NCI-H2171 treated with DMSO at 0.1 percent for 48 hours (cell line): ENCODE data around the gene DDX41.
"Not testable (repeated sequence)": the region's sequence is repeated elsewhere in the genome, so short reads cannot be mapped to it uniquely, and the experiment has no call there.

Source experiments
- DNase-seq: peaks from one replicate; lab custom pipeline; 2025; lab: John Stamatoyannopoulos, UW

The DDX41 gene

GRCh38 chr5:177516601-177517568 is at the start of gene DDX41:
Gene DDX41 (minus strand): TSS chr5:177516961. CDS start chr5:177516945, 16 bp downstream.
- peak; percentile 94 for DNase-seq

- no peak for DNase-seq
Observed at GRCh38 chr5:177565046-177565445, 48.3 kb upstream of the DDX41 start.

DNA sequence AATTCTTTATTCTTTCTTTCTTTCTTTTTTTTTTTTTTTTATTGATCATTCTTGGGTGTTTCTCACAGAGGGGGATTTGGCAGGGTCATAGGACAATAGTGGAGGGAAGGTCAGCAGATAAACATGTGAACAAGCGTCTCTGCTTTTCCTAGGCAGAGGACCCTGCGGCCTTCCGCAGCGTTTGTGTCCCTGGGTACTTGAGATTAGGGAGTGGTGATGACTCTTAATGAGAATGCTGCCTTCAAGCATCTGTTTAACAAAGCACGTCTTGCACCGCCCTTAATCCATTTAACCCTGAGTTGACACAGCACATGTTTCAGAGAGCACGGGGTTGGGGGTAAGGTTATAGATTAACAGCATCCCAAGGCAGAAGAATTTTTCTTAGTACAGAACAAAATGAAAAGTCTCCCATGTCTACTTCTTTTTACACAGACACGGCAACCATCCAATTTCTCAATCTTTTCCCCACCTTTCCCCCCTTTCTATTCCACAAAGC is 42.7 kb upstream of the DDX41 start:
- not testable (repeated sequence) for DNase-seq

DNA sequence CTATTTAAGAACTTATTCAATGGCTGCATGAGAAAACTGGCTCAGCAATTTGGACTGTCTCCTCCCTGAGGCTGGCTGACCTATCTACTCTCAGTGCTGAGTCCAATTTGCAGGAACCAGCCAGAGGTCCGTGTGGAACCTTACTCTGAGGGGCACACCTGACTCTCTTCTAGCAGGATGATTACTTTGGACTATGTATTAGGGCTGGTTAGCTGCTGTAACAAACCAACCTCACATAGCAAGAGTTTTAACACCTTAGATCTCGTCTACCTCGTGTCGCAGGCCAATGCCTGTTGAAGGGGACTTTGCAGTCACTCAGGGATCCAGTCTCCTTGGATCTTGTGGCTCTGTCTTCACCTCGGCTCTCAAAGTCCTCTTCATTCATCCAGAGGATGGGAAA is 41.0 kb upstream of the DDX41 start:
- no peak for DNase-seq

DNA sequence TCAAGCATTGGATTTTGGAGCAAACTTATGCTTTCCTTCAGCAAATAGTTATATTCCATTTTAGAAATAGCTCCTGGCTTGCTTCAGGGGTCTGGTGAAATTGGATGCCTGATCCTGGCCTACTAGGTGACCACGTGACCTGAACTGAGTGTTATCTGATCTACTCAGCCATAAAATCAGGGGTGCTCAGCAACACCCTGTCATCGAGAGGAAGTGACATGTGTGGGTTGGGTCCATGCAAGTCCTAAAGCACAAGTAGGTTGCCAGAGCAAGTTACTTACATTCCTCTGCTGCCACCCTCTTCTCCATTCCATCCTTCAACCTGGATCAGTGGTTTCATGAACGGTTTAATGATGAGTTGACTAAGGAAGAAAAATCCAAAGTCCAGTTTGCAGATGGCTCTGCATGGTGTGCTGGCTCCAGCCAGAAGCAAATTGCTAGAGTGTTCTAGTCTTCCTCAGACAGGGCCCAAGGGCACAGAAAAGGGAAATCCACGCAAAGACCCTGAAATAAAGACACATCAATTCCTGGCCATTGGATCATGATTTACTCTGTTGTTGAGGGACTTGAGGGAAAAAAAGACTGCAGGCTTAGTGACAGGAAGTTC is 40.4 kb upstream of the DDX41 start:
- no peak for DNase-seq

DNA sequence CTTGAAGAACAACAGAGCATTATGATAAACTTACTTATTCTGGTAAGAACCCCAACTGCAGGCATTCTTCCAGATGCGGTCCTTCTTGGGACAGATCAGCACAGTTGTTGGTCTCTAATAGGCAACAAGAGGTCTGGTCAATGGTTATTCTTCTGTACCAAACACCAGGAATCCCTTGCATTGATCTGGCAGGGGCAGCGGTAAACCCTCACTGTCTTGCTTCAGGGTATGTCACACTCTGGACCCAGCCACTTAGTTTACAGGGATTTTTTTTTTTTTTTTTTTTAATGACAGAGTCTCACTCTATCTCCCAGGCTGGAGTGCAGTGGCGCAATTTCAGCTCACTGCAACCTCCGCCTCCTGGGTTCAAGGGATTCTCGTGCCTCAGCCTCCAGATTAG is 38.9 kb upstream of the DDX41 start:
- DNase-seq = no peak

- no peak for DNase-seq
Observed at GRCh38 chr5:177555228-177555627, 38.5 kb upstream of the DDX41 start.

DNA sequence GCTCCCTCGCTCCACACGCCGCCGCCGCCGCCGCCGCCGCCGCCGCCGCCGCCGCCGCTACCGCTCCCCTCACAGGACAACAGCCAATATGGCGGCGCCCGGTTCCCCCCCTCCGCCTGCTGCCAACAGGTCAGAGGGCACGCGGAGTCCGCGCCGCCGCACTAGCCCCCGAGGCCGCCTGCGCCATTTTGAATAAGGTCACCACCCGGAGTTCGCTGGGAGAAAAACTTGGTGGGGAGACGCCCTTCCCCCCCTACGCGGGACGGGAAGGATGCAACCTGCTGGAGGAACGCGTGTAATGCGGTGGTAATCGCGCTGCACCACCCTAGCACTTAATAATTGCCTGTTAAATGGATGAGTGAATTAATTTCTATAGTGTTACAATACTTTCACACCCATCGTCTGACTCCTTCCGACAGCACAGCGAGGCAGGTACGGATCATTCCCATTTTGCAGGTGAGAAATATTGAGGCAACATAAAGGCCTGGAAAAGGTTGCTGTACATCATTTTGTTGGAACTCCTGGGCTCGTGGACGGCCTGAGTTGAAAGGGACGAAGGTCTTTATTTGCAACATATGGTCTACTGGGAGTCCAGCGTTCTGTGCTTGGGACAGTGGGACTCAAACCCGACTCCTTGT is 37.8 kb upstream of the DDX41 start, which contains the start of gene FAM193B:
Gene FAM193B (minus strand): TSS at position 90 of the 638 bp plus-strand sequence. CDS start 105 bp downstream, outside the sequence.
- DNase-seq = peak; percentile 78

DNA sequence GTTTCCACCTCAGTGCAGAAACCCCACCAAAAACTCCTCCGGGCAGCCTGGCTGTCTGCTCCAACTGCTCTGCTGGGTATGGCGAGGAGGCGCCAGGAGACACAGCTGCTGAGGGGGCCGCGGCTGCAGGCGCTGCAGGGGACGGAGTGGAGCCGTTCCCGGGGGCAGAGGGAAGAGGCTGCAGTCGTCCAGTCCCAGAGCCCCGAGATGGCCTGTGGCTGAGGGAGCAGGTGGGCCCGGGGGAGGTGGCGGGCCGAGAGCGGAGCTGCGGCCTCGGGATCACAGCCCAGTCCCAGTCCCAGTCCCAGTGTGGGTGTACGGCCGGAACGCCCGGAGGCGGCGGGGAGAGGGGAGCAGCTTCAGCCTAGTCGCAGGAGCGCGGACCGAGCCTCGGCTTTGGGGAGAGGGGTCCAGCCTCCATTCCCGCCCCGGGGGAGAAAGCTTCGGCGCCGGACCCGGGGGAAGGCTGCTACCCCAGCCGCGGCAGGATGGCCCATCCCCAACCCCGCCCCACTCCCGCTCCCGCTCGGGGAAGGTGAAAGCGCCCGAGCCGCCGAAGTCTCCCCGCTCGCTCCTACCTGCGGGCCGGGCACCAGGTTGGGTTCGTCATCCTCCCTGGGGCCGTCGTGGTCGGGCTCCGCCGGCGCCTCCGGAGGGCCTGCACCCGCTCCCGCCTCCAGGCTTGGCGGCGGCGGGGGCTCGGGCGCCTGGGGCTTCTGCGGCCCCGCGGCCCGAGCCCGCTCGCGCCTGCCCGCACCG is 37.1 kb upstream of the DDX41 start:
- DNase-seq = no peak

GRCh38 chr5:177552839-177553455 is 36.2 kb upstream of the DDX41 start:
- no peak for DNase-seq

- DNase-seq = no peak
Observed at GRCh38 chr5:177550122-177550521, 33.4 kb upstream of the DDX41 start.

GRCh38 chr5:177548495-177548894 is 31.7 kb upstream of the DDX41 start:
- no peak for DNase-seq

DNA sequence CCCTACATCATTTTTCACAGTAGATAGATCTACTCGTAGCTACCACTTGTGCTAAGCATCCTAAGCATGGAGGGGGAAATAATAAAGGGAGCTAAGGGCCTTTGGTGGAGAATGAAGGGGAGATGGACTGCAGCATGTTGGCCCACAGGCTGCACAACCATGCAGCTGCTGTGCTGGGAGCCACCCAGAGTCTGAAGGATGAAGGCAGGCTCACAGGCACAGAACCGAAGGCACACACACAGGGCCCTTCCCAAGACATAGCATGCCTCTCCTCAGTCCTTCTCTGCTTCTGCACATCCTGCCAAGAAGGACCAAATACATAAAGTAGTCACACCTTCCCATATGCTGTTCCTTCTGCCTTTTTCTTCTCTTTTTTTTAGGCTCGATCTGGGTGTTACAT is 31.0 kb upstream of the DDX41 start:
- no peak for DNase-seq

DNA sequence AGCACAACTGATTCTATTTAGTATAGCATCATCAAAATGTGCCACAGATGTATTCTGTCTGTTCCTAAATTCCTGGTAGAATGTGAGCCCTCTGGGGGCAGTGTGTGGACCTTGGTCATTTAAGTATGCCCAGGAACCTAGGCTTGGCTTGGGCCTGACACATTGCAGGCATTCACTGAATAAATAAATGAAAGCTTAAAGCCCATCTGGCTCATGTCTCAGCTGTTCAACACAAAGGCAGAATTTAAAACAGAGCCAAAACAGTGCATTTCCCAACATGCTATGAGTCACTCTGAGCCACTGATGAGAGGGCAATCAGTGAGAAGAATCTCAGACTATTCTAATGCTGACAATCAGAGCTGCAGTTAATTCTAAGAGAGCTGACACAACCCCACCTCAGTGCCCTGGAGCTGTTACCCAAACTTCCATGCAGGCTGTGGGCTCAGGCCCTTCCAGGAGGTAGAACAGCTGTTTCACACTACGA is 29.5 kb upstream of the DDX41 start:
- no peak for DNase-seq

GRCh38 chr5:177545487-177546257 is 28.9 kb upstream of the DDX41 start:
- DNase-seq = peak; percentile 8

DNA sequence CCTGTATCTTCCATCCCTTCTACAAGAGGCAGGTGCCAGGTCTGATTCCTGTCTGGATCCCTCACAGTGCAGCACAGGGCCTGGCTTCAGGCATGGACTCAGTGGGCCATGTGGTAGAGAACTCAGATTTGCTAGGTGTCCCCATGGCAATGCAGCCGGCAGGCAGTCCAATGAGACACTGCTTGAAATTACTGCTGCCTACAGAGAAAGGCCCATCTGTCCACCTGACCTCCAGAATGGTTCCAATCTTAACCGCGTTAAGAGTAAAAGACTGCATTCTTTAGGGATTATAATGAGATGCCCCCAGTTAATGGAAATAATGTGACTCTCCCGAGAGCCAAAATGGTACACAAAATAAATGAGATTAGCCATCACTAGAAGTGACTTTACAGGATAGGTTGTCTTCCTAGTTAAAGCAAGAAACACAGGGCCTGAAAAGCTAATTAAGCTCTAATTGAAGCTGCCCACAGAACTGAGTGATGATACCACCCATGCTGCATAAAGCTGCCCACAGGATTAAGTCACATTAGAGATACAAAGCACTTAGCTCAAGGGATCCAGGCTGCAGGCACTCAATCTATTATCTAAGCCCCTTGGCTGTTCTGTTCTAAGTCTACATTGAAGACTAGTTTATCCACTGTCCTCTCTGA is 26.2 kb upstream of the DDX41 start:
- no peak for DNase-seq

DNA sequence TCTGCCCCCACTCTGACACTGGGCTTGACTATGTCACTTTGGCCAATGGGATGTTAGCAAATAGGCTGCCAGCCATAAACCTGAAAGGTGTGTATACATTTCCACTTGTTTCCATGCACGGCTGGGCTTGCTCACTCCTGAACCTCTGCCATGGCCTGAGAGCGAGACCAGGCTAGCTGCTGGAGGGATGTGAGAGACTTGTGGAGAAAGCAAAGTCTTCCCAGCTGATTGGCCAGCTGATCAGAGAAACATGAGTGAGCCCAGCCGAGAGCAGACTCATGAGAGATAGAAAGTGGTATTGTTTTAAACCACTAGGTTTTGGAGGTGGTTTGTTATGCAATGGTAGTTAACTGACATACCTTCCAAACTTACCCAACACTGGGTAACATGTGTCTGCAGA is 23.7 kb upstream of the DDX41 start:
- no peak for DNase-seq

- no peak for DNase-seq
Observed at GRCh38 chr5:177539411-177539810, 22.6 kb upstream of the DDX41 start.

DNA sequence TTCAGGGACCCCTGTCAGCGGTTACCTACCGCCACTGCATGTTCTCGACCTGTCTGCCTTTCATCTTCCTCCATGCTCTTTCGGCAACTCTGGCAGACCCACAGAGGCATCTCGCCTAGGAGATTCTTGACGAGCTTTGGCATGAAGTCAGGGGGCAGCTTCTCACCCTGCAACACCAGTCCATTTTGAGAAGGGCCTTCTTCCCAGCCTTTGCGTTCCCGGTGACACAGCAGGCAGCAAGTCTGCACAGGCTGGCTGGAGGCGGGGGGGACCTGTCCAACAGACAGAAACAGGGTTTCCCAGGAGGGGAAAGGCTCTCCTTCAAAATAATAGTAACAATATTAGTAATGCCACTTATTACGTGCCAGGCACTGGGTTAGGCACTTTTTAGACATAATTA is 22.1 kb upstream of the DDX41 start:
- no peak for DNase-seq
